Erythroblast (primary cell): ENCODE data around the gene IFI16.

ENCODE experiments used
- GATA1 ChIP-seq: IDR thresholded peaks from 2 replicates; pipeline ENCODE4 v1.6.1; 2011; ENCODE audit warnings: low read depth, mild to moderate bottlenecking, control low read depth, low read length, moderate library complexity
- POLR2A ChIP-seq: IDR thresholded peaks from 2 replicates; pipeline ENCODE4 v1.6.1; 2011; ENCODE audit warnings: mild to moderate bottlenecking, low read length

- TF ChIP-seq POLR2A, result no peak
- no peak for TF ChIP-seq GATA1
Measured at GRCh38 chr1:159081626-159082025, 71.9 kb downstream of the IFI16 start.
